MM.1S (cell line): ENCODE data around the gene RGL3.

Experiments
- EZH2 ChIP-seq: fragments of 300-600 bp; sonication (generic); optimal IDR thresholded peaks from 2 replicates; pipeline ENCODE3; 2017; ENCODE audit warnings: low read depth, mild to moderate bottlenecking, antibody characterized with exemption, low read length, mixed read lengths
- EZH2phosphoT487 ChIP-seq: fragments of 300-600 bp; sonication (generic); IDR thresholded peaks from 2 replicates; pipeline ENCODE4 v1.6.1; 2018; ENCODE audit warnings: antibody characterized with exemption, low read length
- TF ChIP-seq, protein P1 (sequence below): fragments of 300-600 bp; sonication (generic); IDR thresholded peaks from 2 replicates; pipeline ENCODE4 v1.5.1; 2016; ENCODE audit warnings: antibody characterized with exemption, low read length, mixed read lengths

DNA sequence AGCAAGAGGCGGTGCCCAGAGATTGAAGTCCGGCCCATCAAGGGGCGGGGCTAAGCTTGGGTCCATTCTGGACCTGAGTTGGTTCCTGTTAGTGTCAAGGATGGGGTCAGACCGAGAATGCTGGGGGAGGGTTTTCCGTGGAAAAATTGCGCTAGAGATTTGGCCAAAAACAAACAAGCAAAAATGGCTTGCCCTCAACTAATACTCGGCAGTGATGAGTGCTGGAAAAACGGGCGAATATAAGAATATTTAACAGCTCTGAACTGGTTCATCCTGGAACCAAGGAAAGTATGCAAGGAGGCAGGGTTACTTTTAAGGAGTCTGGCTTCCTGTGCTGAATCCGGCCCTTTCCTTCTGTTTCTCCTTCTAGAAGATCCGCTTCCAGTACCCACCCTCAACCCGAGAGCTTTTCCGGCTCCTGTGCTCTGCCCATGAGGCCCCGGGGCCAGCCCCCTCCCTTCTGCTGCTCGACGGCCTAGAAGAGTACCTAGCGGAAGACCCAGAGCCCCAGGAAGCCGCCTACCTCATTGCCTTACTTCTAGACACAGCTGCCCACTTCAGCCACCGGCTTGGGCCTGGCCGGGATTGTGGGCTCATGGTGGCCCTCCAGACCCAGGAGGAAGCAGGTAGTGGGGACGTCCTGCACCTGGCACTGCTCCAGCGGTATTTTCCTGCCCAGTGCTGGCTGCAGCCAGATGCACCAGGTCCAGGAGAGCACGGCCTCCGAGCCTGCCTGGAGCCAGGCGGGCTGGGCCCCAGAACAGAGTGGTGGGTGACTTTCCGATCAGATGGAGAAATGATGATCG, 43.8 kb downstream of the RGL3 start:
- TF ChIP-seq EZH2phosphoT487 (no peak), EZH2 (no peak)
- TF ChIP-seq, protein P1, sequence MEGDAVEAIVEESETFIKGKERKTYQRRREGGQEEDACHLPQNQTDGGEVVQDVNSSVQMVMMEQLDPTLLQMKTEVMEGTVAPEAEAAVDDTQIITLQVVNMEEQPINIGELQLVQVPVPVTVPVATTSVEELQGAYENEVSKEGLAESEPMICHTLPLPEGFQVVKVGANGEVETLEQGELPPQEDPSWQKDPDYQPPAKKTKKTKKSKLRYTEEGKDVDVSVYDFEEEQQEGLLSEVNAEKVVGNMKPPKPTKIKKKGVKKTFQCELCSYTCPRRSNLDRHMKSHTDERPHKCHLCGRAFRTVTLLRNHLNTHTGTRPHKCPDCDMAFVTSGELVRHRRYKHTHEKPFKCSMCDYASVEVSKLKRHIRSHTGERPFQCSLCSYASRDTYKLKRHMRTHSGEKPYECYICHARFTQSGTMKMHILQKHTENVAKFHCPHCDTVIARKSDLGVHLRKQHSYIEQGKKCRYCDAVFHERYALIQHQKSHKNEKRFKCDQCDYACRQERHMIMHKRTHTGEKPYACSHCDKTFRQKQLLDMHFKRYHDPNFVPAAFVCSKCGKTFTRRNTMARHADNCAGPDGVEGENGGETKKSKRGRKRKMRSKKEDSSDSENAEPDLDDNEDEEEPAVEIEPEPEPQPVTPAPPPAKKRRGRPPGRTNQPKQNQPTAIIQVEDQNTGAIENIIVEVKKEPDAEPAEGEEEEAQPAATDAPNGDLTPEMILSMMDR = no peak
